ENCODE data around the gene NDUFA13.

NDUFA13 gene

DNA sequence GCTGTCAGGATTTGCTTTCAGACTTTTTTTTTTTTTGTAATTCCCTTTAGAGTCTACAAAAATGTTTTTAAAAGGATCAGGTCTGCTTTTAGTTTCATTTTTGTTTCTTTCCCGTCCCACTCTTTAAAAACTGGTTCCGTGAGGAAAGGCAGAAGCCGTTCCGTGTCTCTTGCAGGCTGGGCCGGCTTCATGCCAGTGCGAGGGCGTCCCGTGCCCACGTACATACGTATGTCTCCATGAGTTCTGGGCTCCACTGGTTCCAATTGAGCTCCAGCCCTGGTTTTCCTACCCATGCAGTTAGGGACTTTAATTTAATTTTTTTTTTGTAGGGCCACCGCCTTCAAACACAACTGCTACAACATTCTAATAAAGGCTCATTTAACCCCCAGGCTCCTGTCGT is 9.4 kb upstream of the NDUFA13 start:
- Histone ChIP-seq H3K4me2 (ENCODE audit: low read length) (no peak overlapping the region), H3K9me3 (ENCODE audit: low read length) (no peaks in the 10 kb centered on the region), H3K4me1 (ENCODE audit: insufficient read depth, low read length, severe bottlenecking) (no peaks in the 10 kb centered on the region), H3K27me3 (ENCODE audit: insufficient read depth, low read length) (no peaks in the 10 kb centered on the region), H3K36me3 (ENCODE audit: insufficient read depth, low read length) (peaks cover 64% of the 10 kb centered on the region), H2AFZ (ENCODE audit: low read length) (no peak overlapping the region), H3F3A (ENCODE audit: insufficient read depth, low read length) (no peaks in the 10 kb centered on the region), H3K9me2 (ENCODE audit: low read depth, low read length) (no peaks in the 10 kb centered on the region), H3K27ac (ENCODE audit: low read depth, low read length, poor library complexity, severe bottlenecking) (no peak overlapping the region), H3K4me3 (ENCODE audit: low read depth, low read length, poor library complexity, severe bottlenecking) (no peak overlapping the region), H4K20me1 (ENCODE audit: insufficient read depth, low read length) (no peaks in the 10 kb centered on the region), H3K9ac (ENCODE audit: low read length) (no peak overlapping the region), H3K79me2 (ENCODE audit: insufficient read depth, low read length) (no peaks in the 10 kb centered on the region)
- TF ChIP-seq, protein P1, sequence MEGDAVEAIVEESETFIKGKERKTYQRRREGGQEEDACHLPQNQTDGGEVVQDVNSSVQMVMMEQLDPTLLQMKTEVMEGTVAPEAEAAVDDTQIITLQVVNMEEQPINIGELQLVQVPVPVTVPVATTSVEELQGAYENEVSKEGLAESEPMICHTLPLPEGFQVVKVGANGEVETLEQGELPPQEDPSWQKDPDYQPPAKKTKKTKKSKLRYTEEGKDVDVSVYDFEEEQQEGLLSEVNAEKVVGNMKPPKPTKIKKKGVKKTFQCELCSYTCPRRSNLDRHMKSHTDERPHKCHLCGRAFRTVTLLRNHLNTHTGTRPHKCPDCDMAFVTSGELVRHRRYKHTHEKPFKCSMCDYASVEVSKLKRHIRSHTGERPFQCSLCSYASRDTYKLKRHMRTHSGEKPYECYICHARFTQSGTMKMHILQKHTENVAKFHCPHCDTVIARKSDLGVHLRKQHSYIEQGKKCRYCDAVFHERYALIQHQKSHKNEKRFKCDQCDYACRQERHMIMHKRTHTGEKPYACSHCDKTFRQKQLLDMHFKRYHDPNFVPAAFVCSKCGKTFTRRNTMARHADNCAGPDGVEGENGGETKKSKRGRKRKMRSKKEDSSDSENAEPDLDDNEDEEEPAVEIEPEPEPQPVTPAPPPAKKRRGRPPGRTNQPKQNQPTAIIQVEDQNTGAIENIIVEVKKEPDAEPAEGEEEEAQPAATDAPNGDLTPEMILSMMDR (IDR thresholded peaks at IDR 0.05; ENCODE audit: low read length): no peak
- TF ChIP-seq EZH2 (IDR thresholded peaks at IDR 0.05; ENCODE audit: borderline replicate concordance, low read length): no peak

DNA sequence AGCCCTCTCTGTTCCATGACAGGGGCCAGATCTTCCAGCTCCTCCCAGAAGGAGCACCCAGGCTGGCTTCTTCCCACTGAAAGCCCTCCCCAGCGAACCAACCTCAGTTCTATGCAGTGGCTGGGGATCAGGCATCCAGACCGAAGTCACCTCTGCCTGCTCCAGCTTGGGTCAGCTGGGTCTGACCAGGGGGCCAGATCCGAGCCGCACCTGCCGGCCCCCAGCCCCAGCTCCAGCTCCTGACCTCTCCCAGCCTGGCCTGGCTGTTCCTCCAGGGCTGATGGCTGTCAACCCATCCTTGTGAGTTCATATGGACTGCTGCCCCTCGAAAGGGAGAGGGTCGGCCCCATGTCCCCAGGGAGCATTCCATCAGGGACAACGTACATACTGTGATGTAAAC is 8.7 kb upstream of the NDUFA13 start:
- H3K27me3 ChIP-seq (ENCODE audit: insufficient read depth, low read length): no peaks in the 10 kb centered on the region
- H2AFZ ChIP-seq (ENCODE audit: low read length): no peak overlapping the region
- H3K4me3 ChIP-seq (ENCODE audit: low read depth, low read length, poor library complexity, severe bottlenecking): no peak overlapping the region
- no peaks in the 10 kb centered on the region for H3K9me2 ChIP-seq (ENCODE audit: low read depth, low read length)
- no peak overlapping the region for H3K27ac ChIP-seq (ENCODE audit: low read depth, low read length, poor library complexity, severe bottlenecking)
- H3K9ac ChIP-seq (ENCODE audit: low read length): no peak overlapping the region
- no peak overlapping the region for H3K4me2 ChIP-seq (ENCODE audit: low read length)
- TF ChIP-seq, protein P1 (IDR thresholded peaks at IDR 0.05; ENCODE audit: low read length): no peak
- TF ChIP-seq EZH2 (IDR thresholded peaks at IDR 0.05; ENCODE audit: borderline replicate concordance, low read length): no peak
- no peaks in the 10 kb centered on the region for H3K79me2 ChIP-seq (ENCODE audit: insufficient read depth, low read length)
- no peaks in the 10 kb centered on the region for H3K4me1 ChIP-seq (ENCODE audit: insufficient read depth, low read length, severe bottlenecking)
- H3K36me3 ChIP-seq (ENCODE audit: insufficient read depth, low read length): peaks cover 56% of the 10 kb centered on the region
- H4K20me1 ChIP-seq (ENCODE audit: insufficient read depth, low read length): no peaks in the 10 kb centered on the region
- H3K9me3 ChIP-seq (ENCODE audit: low read length): no peaks in the 10 kb centered on the region
- H3F3A ChIP-seq (ENCODE audit: insufficient read depth, low read length): no peaks in the 10 kb centered on the region

DNA sequence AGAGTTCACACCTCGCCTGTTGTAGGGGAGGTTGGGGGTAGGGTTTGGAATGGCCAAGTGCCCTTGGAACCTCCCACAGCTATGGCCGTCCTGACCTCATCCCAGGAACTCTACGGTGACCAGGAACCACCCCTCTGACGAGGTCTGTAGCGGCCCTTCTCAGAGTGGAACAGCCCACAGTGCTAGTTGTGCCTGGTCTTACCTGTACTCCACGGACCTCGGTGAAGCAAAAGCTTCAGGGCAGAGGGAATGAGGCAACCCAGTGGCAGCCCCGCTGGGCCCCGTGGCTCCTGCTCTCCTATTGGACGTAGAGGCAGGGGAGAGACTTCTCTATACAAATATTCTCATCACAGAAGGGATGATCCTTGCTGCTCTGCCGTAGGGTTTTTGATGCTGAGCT is 7.8 kb upstream of the NDUFA13 start:
- no peaks in the 10 kb centered on the region for H3K79me2 ChIP-seq (ENCODE audit: insufficient read depth, low read length)
- H3K9me2 ChIP-seq (ENCODE audit: low read depth, low read length): no peaks in the 10 kb centered on the region
- no peak overlapping the region for H3K4me2 ChIP-seq (ENCODE audit: low read length)
- H3K4me1 ChIP-seq (ENCODE audit: insufficient read depth, low read length, severe bottlenecking): no peaks in the 10 kb centered on the region
- H3K27me3 ChIP-seq (ENCODE audit: insufficient read depth, low read length): no peaks in the 10 kb centered on the region
- no peaks in the 10 kb centered on the region for H3K9me3 ChIP-seq (ENCODE audit: low read length)
- H2AFZ ChIP-seq (ENCODE audit: low read length): no peak overlapping the region
- H3F3A ChIP-seq (ENCODE audit: insufficient read depth, low read length): no peaks in the 10 kb centered on the region
- no peak for TF ChIP-seq EZH2 (IDR thresholded peaks at IDR 0.05; ENCODE audit: borderline replicate concordance, low read length)
- TF ChIP-seq, protein P1 (IDR thresholded peaks at IDR 0.05; ENCODE audit: low read length): no peak
- no peak overlapping the region for H3K27ac ChIP-seq (ENCODE audit: low read depth, low read length, poor library complexity, severe bottlenecking)
- no peak overlapping the region for H3K9ac ChIP-seq (ENCODE audit: low read length)
- H4K20me1 ChIP-seq (ENCODE audit: insufficient read depth, low read length): no peaks in the 10 kb centered on the region
- H3K36me3 ChIP-seq (ENCODE audit: insufficient read depth, low read length): peaks cover 48% of the 10 kb centered on the region
- no peak overlapping the region for H3K4me3 ChIP-seq (ENCODE audit: low read depth, low read length, poor library complexity, severe bottlenecking)
